GM12878 (cell line): ENCODE data around the gene PROX2. TPM values are rescaled to one million over a fixed set of nuclear protein-coding genes. Genes with fewer than 3 reads are reported as not detected.
A peak's percentile ranks its signal among the peaks of the same experiment; 100 is the strongest.

Experiments
- ATAC-seq: fragments of 200-7000 bp; cut with Tn5 transposase; 3 replicates; pipeline ENCODE4 v1.9.1; 2020; ENCODE audit warnings: mild to moderate bottlenecking, moderate library complexity
- BruUV-seq: library from RNA; stranded (reverse); fragments of 400-500 nt; replicated peaks from 2 replicates; lab custom pipeline; 2021; lab: Mats Ljungman, UMichigan
- CTCF ChIA-PET: fragments of 300-600 bp; sonication (Branson Sonifier 250); formaldehyde crosslinking; extraction: SDS; loops from one replicate; lab custom pipeline; 2021; ENCODE audit warnings: inconsistent platforms; lab: Yijun Ruan, JAX
- POLR2A ChIA-PET: fragments of 350-600 bp; formaldehyde crosslinking; extraction: SDS; loops from one replicate; lab custom pipeline; 2021; ENCODE audit warnings: inconsistent platforms; lab: Charles Lee
- RAD21 ChIA-PET: fragments of 300-600 bp; sonication (Branson Sonifier 250); formaldehyde crosslinking; loops from one replicate; lab custom pipeline; 2023; ENCODE audit warnings: antibody characterized with exemption; ENCODE audit not compliant: unreplicated experiment; lab: Charles Lee
- SMC1A ChIA-PET: fragments of 300-600 bp; sonication (Branson Sonifier 250); formaldehyde crosslinking; loops from one replicate; lab custom pipeline; 2023; ENCODE audit not compliant: unreplicated experiment, uncharacterized antibody; lab: Charles Lee
- DNase-seq: peaks from one replicate; pipeline ENCODE4 v3.0.0-alpha.2; 2011; ENCODE audit warnings: low read depth, low spot score
- FAIRE-seq: peaks from 3 replicates; lab custom pipeline; 2011; peaks lifted over from hg19 to GRCh38; lab: Jason Lieb, UNC
- H2AFZ ChIP-seq: 2 replicates; pipeline ENCODE4 v1.6.0; 2011; ENCODE audit warnings: low read depth, low read length, control low read depth; ENCODE audit not compliant: control insufficient read depth
- H3K27ac ChIP-seq: 2 replicates; pipeline ENCODE4 v1.5.1; 2011; ENCODE audit warnings: control low read depth; ENCODE audit not compliant: control insufficient read depth, insufficient read depth
- H3K27me3 ChIP-seq, 2 experiments: replicated peaks in 1 of 2; 2 replicates each; pipeline versions ENCODE4 v1.6.0 to v1.6.1; 2011; ENCODE audit warnings: low read length in 1 of 2; ENCODE audit not compliant: control insufficient read depth in 2 of 2, insufficient read depth in 2 of 2
- H3K36me3 ChIP-seq, 2 experiments: 2 replicates each; pipeline ENCODE4 v1.5.1; 2011; ENCODE audit warnings: low read length in 1 of 2; ENCODE audit not compliant: control insufficient read depth in 2 of 2, insufficient read depth in 2 of 2
- H3K4me1 ChIP-seq: 2 replicates; pipeline ENCODE4 v1.6.1; 2011; ENCODE audit warnings: mild to moderate bottlenecking, low read length, moderate library complexity, mixed read lengths; ENCODE audit not compliant: control insufficient read depth, insufficient read depth
- H3K4me2 ChIP-seq: 2 replicates; pipeline ENCODE4 v1.6.0; 2011; ENCODE audit warnings: control low read depth; ENCODE audit not compliant: control insufficient read depth, insufficient read depth
- H3K4me3 ChIP-seq: fragments of 200-600 bp; sonication (generic); 2 replicates; pipeline ENCODE4 v1.5.1; 2016
- H3K79me2 ChIP-seq: 2 replicates; pipeline ENCODE4 v1.6.0; 2011; ENCODE audit warnings: low read length; ENCODE audit not compliant: control insufficient read depth, insufficient read depth
- H3K9ac ChIP-seq: 2 replicates; pipeline ENCODE4 v1.8.0; 2011; ENCODE audit warnings: low read length, control low read depth, mixed read lengths; ENCODE audit not compliant: control insufficient read depth, insufficient read depth
- H3K9me3 ChIP-seq: replicated peaks from 3 replicates; pipeline ENCODE4 v1.5.1; 2011; ENCODE audit warnings: mild to moderate bottlenecking, low read length; ENCODE audit not compliant: control insufficient read depth, insufficient read depth
- H4K20me1 ChIP-seq: 2 replicates; pipeline ENCODE4 v1.6.0; 2011; ENCODE audit not compliant: control insufficient read depth, insufficient read depth
- BCL3 ChIP-seq: IDR thresholded peaks from 2 replicates; pipeline ENCODE4 v1.6.1; 2011; ENCODE audit warnings: borderline replicate concordance, low read depth, mild to moderate bottlenecking, moderate library complexity, low read length; ENCODE audit not compliant: insufficient read depth, poor library complexity, severe bottlenecking
- CREM ChIP-seq: IDR thresholded peaks from 2 replicates; pipeline ENCODE4 v1.6.1; 2014; ENCODE audit warnings: antibody characterized with exemption, low read depth
- WGBS: methylation state at CpG from one replicate; pipeline ENCODE4 v1.1.6; 2016; ENCODE audit warnings: low lambda C conversion rate; ENCODE audit not compliant: insufficient replicate concordance, insufficient coverage; ENCODE audit errors: missing lambda C conversion rate; 5-methylcytosine and 5-hydroxymethylcytosine counted together
- in situ Hi-C: fragments of 300-500 bp; cut with MboI; formaldehyde crosslinking; loops from 9 replicates; pipeline ENCODE4 v1.14.3; 2018; ENCODE audit warnings: mixed read lengths
- intact Hi-C: fragments of 100-400 bp; cut with micrococcal nuclease; formaldehyde crosslinking; loops from one replicate; pipeline ENCODE4 v1.14.2; 2022; ENCODE audit not compliant: unreplicated experiment
- polyA plus RNA-seq, 11 experiments: library from polyadenylated mRNA; depleted of rRNA in 4 of 11; unstranded in 6 of 11; stranded (reverse) in 5 of 11; fragments of >200 nt; fragmentation: Nextera tagmentation in 4 of 11; fragmentation: Illumina TruSeq in 1 of 11; extraction: Ambion mirVana in 4 of 11; extraction: Trizol in 1 of 11; gene quantifications; 1 replicate in 1 of 11; 2 replicates in 10 of 11; pipeline versions ENCODE4 v1.2.1 to v1.2.3, GENCODE V29; 2011 to 2016; ENCODE audit warnings: inconsistent platforms in 2 of 11, missing spikeins in 2 of 11, low read depth in 1 of 11
- total RNA-seq, 4 experiments: library from RNA; depleted of rRNA in 3 of 4; stranded (reverse); fragments of >200 nt in 3 of 4; fragmentation: Illumina TruSeq in 1 of 4; extraction: Trizol in 1 of 4; gene quantifications; 2 replicates each; pipeline versions ENCODE4 v1.2.1 to v1.2.3, GENCODE V29; 2013 to 2021

PROX2 gene
- total and polyA plus RNA-seq, 10 of the 15 experiments (the other 5 are each of a cell fraction or from before 2014, with no cell fraction given) = 0.04 to 0.42 (median 0.19) TPM

- no peak for TF ChIP-seq BCL3
Measured at GRCh38 chr14:74922752-74923401, 46.9 kb upstream of the PROX2 start, which contains the start of gene RPS6KL1 (continued).

- Histone ChIP-seq H3K4me2 (peak overlapping the region; percentile 92; the same call in 1 of the 2 replicates), H4K20me1 (no peaks in the 10 kb centered on the region), H2AFZ (no peak overlapping the region), H3K27ac (no peak overlapping the region), H3K27me3 (no peaks in the 10 kb centered on the region), H3K79me2 (no peaks in the 10 kb centered on the region), H3K9me3 (no peaks in the 10 kb centered on the region), H3K4me3 (peak overlapping the region; percentile 72; the same call in 1 of the 2 replicates), H3K9ac (peak overlapping the region; percentile 44; the same call in 1 of the 2 replicates), H3K36me3 (no peaks in the 10 kb centered on the region), H3K4me1 (no peaks in the 10 kb centered on the region; the same call in 1 of the 2 replicates)
- ChIA-PET SMC1A (interaction anchor here (1.2 kb wide), 1 partner anchor 166 kb away, joined by 3 read pairs; no protein-coding TSS in a partner anchor), CTCF (interaction anchor here (0.5 to 1.9 kb wide), 3 partner anchors 62 to 311 kb away, joined by 3 to 8 read pairs (median 3); no protein-coding TSS in a partner anchor), RAD21 (no interaction called here), POLR2A (interaction anchor here (0.6 kb wide), 1 partner anchor 130 kb away, joined by 4 read pairs; no protein-coding TSS in a partner anchor)
- no peak for TF ChIP-seq CREM
- in situ Hi-C loops = no loop called here
- no peak for DNase-seq
- intact Hi-C loops = no loop called here
- 70% methylated on average over 19 of the region's 19 CpGs for WGBS
- no peak for FAIRE-seq
- ATAC-seq = no peak
- no TSS peak for BruUV-seq
Measured at GRCh38 chr14:74921987-74922751, 46.2 kb upstream of the PROX2 start.
